Muscle of arm (tissue), 12 donors: ENCODE results near the gene NUDT14. TPM values are rescaled to one million over a fixed set of nuclear protein-coding genes. Genes with fewer than 3 reads are reported as not detected.

ENCODE experiments used
- DNase-seq: peaks from one replicate; pipeline ENCODE4 v3.0.0-alpha.2; 2013
- polyA plus RNA-seq, 12 donors: library from polyadenylated mRNA; unstranded; fragments of 120-200 nt; gene quantifications; one replicate each; pipeline ENCODE4 v1.2.1, GENCODE V29; 2013; ENCODE audit not compliant: insufficient read length in 12 of 12

NUDT14 gene
- polyA plus RNA-seq, 12 donors = 9.6 to 21.3 (median 12.9) TPM; not detected in 1

GRCh38 chr14:105178069-105178867 lies 2.8 kb downstream of the NUDT14 start:
- no peak for DNase-seq

- DNase-seq = no peak
Observed at GRCh38 chr14:105177082-105177481, 4.0 kb downstream of the NUDT14 start.

GRCh38 chr14:105176513-105176912 lies 4.6 kb downstream of the NUDT14 start:
- DNase-seq = no peak

DNA sequence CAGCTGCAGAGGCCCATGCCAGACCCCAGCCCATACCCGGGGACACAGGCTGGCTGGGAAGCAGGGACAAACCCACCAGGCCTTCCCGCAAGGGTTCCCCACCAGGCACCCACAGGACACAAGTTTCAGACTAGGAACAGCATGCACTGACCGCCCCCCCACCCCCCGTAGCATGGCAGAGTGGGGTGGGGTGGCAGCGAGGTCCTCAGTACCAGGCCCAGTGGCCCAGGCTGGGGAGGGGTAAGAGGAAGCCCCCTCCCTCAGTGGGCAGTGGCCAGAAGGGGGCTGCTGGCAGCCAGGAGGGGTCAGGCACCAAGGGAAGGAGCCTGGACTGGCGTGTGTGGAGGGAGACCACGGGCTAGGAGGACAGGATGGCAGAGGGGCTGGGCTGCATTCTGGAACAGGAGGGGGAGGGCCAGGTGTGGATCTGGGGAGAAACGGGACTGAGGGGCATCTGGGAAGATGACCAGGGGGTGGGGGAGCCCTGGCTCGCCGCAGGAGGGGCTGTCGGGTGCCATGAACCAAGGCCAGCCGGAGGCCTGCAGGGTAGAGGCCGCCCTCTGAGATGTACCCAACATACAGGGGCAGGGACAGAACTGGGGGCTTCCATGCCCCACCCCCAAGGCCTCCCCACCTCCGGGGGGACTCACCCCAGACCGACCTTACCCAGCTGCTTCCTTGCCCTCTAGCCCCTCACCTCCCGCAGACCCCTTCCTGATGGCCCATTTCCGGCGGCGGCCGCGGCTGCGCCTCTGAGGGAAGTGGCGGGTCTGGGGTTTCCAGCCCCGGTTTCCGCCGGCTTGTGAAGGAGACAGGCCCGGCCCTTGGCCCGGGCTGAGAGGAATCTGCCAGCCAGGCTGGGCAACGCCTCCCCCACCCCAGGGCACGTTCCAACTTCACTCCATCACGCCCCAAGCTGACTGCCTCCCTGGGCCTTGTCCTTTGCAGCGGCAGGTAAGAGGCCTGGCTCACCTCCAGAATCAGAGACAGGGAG lies 6.9 kb downstream of the NUDT14 start:
- no peak for DNase-seq

GRCh38 chr14:105173145-105173544 lies 8.0 kb downstream of the NUDT14 start:
- no peak for DNase-seq

DNA sequence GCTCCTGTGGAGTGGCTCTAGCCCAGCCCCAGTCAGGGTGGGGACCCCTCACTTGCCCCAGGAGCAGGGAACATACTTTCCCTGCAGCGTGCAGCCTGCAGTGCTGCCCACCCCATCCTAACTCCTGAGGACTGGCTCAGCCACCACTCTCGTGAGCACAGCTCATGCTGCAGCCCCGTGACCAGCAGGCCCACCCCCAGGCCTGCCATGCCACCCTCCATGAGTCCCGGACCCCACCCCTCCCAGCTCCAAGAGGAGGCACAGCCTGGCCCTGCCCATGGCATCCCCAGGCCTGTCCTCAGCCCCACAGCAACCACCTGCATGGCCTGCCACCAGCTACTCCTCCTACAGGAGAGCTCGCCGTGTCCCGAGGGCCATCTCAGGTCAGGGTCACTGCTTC lies 8.6 kb downstream of the NUDT14 start:
- DNase-seq = no peak

- no peak for DNase-seq
Observed at GRCh38 chr14:105171004-105171673, 10.0 kb downstream of the NUDT14 start.

DNA sequence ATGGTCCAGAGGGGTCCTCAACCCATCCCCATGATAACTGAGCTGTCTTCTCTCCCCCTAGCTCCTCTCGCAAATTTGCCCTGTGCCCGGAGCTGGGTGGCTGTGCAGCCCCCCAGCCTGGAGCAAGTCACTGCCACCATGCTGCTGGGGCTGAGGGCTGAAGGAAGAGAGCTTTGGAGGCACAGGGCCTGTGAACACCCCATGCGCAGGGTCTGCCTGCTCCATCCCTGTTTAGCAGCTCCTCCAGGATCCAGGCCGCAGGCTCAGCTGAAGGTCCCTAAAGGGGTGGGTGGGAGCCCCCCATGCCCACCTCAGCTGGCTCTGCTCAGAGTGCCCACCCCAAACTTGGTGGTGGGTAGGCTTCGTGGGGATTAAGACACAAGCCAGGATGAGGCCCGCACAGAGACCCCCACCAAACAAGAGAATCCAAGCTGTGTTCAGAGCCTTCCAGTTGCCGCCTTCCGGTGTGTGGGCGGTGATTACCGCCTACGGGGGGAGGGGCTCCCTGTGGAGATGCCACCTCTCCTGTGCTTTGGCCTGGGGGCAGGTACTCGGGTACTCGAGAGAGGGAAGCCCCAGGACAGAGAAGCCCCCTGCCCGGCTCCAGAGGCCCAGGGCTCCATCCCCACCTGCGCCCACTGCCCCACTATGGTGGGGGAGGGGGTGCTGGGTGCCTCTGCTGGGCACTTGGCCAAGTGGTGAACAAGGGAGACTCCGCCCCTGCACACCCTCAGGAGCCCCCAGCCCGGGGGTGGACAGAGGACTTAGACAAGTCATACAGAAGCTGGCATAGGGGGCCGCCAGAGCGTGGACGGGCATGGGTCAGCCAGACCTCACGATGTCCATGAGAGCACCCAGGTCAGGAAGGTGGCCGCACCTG lies 11.1 kb downstream of the NUDT14 start:
- DNase-seq = no peak

DNA sequence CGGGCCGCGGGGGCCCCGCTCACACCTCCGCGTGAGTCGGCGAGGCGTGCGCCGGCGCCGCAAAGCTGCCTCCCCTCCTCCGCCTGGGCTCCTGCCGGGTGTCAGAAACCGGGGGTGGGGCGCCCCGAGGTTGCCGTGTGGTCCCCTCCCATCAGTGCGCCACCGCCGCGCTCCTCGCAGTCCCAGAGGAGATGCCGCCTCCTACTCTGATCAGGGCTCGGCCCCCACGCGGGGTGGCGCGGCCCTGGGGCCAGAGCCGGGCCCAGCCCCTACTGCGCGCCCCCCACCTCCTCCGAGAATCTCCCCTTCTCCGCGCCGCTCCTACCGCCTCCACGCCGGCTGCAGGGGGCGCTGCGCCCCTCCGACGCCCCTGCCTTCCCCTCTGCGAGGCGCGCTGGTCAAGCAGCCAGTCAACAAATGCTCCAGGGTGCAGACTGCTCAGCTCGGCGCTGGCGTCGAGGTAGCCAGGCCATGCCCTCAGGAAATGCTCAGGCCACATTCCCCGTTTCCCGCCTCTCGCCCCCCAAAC lies 12.1 kb downstream of the NUDT14 start:
- no peak for DNase-seq

- no peak for DNase-seq
Observed at GRCh38 chr14:105168496-105168978, 12.6 kb downstream of the NUDT14 start, which contains the start of gene JAG2. TSS of gene JAG2 (minus strand) at chr14:105168776. CDS start at chr14:105168420, 356 bp downstream.

DNA sequence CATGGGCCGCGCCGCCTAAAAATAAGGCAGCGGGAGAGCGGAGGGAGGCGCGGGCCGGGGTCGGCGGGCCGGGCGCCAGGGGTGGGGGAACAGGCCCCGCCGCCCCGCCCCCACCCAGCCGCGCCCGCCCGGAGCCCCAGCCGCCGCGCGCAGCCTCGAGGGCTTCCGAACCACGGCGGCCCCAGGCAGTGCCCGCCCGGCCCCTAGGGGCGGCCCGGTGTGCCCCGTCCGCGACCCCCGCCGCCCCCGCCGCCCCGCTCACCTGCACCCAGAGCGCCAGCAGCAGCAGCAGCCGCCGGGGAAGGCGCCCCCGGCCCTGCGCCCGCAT lies 13.1 kb downstream of the NUDT14 start:
- DNase-seq = no peak

GRCh38 chr14:105167303-105168092 lies 13.6 kb downstream of the NUDT14 start:
- no peak for DNase-seq

GRCh38 chr14:105166571-105167302 lies 14.4 kb downstream of the NUDT14 start:
- DNase-seq = no peak

DNA sequence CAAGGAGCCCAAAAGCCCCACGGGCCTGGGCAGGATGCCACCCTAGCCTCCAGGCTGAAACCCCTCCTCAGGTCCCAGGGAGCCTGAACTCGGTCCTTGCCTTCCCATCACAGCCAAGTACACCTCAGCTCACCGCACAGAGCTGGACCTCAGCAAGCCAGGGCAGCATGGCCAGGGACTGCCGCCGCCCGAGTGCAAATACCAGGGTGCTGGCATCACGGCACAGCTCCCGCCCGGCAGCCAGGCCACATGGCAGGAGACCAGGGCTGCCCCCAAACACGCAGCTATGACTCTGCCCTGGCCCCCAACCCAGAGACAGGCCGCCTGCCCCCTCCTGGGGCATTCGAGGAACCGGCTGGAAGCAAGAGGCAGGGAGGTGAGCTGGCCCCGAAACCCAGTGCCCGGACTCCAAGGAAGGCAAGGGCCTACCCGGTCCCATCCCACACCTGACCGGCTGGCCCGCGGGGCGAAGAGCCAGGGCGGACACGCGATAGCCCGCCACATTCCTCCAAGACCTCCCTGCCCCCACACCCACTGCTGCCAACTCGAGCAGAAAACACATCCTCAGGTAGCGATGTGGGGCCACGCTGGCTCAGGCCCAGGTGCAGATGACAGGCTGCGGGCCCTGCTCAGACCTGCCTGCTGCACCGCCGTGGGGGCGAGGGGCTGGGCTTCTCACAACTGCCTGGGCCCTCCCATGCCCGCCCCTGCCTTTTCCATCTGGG lies 15.2 kb downstream of the NUDT14 start:
- no peak for DNase-seq

- no peak for DNase-seq
Observed at GRCh38 chr14:105165134-105165704, 15.9 kb downstream of the NUDT14 start.

GRCh38 chr14:105163040-105163742 lies 17.9 kb downstream of the NUDT14 start:
- no peak for DNase-seq

DNA sequence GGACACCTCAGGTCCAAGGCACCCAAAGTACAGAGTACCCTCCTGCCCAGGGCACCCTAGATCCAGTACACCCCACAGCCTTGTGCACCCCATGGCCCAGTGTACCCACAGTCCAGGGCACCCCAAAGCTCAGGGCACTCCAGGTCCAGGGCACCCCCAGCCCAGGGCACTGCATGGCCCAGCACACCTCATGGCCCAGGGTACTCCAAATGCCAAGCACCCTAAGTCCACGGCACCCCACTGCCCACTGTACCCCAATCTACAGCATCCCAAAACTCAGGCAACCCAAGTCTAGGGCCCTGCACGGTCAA lies 18.5 kb downstream of the NUDT14 start:
- DNase-seq = no peak
